Calu3 (cell line): ENCODE measurements around the gene PELI3. TPM values are rescaled to one million over a fixed set of nuclear protein-coding genes. Genes with fewer than 3 reads are reported as not detected.

ENCODE experiments used
- BruUV-seq: library from RNA; stranded (reverse); fragments of 400-500 nt; replicated peaks from 2 replicates; lab custom pipeline; 2021; lab: Mats Ljungman, UMichigan
- CTCF ChIA-PET: fragments of 300-600 bp; sonication (Branson Sonifier 250); formaldehyde crosslinking; loops from one replicate; lab custom pipeline; 2022; ENCODE audit warnings: antibody characterized with exemption; lab: Charles Lee
- DNase-seq: peaks from one replicate; pipeline ENCODE4 v3.0.0; 2022
- H3K27ac Mint-ChIP-seq: one replicate; pipeline ENCODE4 v1.8.0; 2022; ENCODE audit warnings: mixed read lengths; ENCODE audit not compliant: unreplicated experiment
- H3K27me3 Mint-ChIP-seq: one replicate; pipeline ENCODE4 v1.8.0; 2022; ENCODE audit warnings: mixed read lengths; ENCODE audit not compliant: unreplicated experiment
- H3K36me3 Mint-ChIP-seq: one replicate; pipeline ENCODE4 v1.8.0; 2022; ENCODE audit warnings: mild to moderate bottlenecking, moderate library complexity, mixed read lengths; ENCODE audit not compliant: insufficient read depth, unreplicated experiment
- H3K4me1 Mint-ChIP-seq: one replicate; pipeline ENCODE4 v1.8.0; 2022; ENCODE audit warnings: mild to moderate bottlenecking, low read depth, mixed read lengths; ENCODE audit not compliant: unreplicated experiment
- H3K4me3 Mint-ChIP-seq: one replicate; pipeline ENCODE4 v1.8.0; 2022; ENCODE audit warnings: mild to moderate bottlenecking, low read depth, moderate library complexity, mixed read lengths; ENCODE audit not compliant: unreplicated experiment
- H3K9me3 Mint-ChIP-seq: one replicate; pipeline ENCODE4 v1.8.0; 2022; ENCODE audit warnings: low read depth, mixed read lengths; ENCODE audit not compliant: unreplicated experiment
- CTCF ChIP-seq: fragments of 200-600 bp; IDR thresholded peaks from one replicate; pipeline ENCODE4 v1.8.0; 2022; ENCODE audit warnings: antibody characterized with exemption; ENCODE audit not compliant: unreplicated experiment
- intact Hi-C: fragments of 100-400 bp; cut with micrococcal nuclease; formaldehyde crosslinking; loops from one replicate; pipeline ENCODE4 v1.10.0; 2022; ENCODE audit not compliant: unreplicated experiment
- total RNA-seq: library from RNA; stranded (reverse); gene quantifications from 2 replicates; pipeline ENCODE4 v1.2.3, GENCODE V29; 2022

PELI3 gene
- total RNA-seq, 1 experiment from 2014 or later, result 7.6 TPM

- peak; percentile 32 for TF ChIP-seq CTCF
- H3K27me3 Mint-ChIP-seq, result no peaks in the 10 kb centered on the region
- no peaks in the 10 kb centered on the region for H3K9me3 Mint-ChIP-seq
- CTCF ChIA-PET, result interaction anchor here (0.6 to 1.4 kb wide), 4 partner anchors 61 to 1159 kb away, joined by 3 to 5 read pairs (median 4); partner anchors contain the start of gene ACY3
- H3K27ac Mint-ChIP-seq, result no peak overlapping the region
- no TSS peak for BruUV-seq
- intact Hi-C loops, result no loop called here
- H3K36me3 Mint-ChIP-seq, result peaks cover 19% of the 10 kb centered on the region
- DNase-seq, result no peak
- no peaks in the 10 kb centered on the region for H3K4me1 Mint-ChIP-seq
- H3K4me3 Mint-ChIP-seq, result no peak overlapping the region
Measured at GRCh38 chr11:66491315-66491935, 24.7 kb downstream of the PELI3 start.

- no peak overlapping the region for H3K4me3 Mint-ChIP-seq
- CTCF ChIA-PET, result interaction anchor here (0.6 to 1.4 kb wide), 4 partner anchors 12 to 1158 kb away, joined by 3 to 5 read pairs (median 4); partner anchors contain the start of genes ACY3 and DPP3
- TF ChIP-seq CTCF, result no peak
- no peak for DNase-seq
- peaks cover 25% of the 10 kb centered on the region for H3K36me3 Mint-ChIP-seq
- BruUV-seq, result no TSS peak
- intact Hi-C loops, result no loop called here
- no peaks in the 10 kb centered on the region for H3K9me3 Mint-ChIP-seq
- H3K27me3 Mint-ChIP-seq, result no peaks in the 10 kb centered on the region
- H3K27ac Mint-ChIP-seq, result no peak overlapping the region
- no peaks in the 10 kb centered on the region for H3K4me1 Mint-ChIP-seq
Measured at GRCh38 chr11:66492161-66492865, 25.6 kb downstream of the PELI3 start.

DNA sequence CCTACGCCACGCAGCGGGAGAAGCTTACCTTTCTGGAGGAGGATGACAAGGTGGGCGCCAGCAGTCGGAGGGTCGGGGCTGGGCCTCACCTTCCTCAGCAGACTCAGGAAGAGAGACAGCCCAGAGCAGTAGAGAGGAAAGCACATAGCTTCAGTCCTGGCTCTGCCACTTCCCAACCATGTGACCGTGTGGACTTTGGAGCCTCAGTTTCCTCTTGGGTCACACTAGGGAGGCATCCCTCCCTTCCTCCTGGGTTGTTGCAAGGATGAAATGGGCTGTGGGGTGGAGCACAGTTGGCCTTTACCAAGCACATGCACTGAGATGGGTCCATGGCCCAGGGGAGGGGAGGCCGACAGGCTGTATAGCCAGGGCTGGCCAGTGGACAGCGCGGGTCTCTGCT is 26.4 kb downstream of the PELI3 start:
- no peaks in the 10 kb centered on the region for H3K4me1 Mint-ChIP-seq
- intact Hi-C loops, result no loop called here
- DNase-seq, result no peak
- H3K27ac Mint-ChIP-seq, result no peak overlapping the region
- CTCF ChIA-PET, result interaction anchor here (1.3 kb wide), 1 partner anchor 13 kb away, joined by 3 read pairs; the partner anchor contains the start of gene DPP3
- H3K36me3 Mint-ChIP-seq, result peaks cover 25% of the 10 kb centered on the region
- no TSS peak for BruUV-seq
- no peaks in the 10 kb centered on the region for H3K9me3 Mint-ChIP-seq
- no peaks in the 10 kb centered on the region for H3K27me3 Mint-ChIP-seq
- no peak for TF ChIP-seq CTCF
- H3K4me3 Mint-ChIP-seq, result no peak overlapping the region

DNA sequence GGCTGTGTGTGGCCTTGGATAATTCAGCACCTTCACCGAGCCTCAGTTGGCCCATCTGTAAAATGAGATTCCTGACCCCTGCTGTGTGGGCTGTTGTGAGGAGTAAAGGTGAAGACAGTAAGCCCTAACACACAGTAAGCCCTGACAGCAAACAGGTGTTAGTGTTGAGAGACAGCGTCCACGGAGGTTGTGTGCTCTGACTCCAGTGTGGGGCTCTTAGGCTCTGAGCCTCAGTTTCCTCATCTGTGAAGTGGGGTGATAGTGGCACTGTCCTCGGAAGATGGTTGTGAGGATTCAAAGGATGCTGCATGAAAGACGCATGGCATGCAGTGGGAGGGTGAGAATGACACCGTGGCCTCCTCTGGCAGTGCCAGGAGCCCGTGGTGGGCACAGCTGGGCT is 27.8 kb downstream of the PELI3 start:
- no peak for DNase-seq
- no peak for TF ChIP-seq CTCF
- Mint-ChIP-seq H3K4me3 (no peak overlapping the region), H3K36me3 (peaks cover 33% of the 10 kb centered on the region), H3K27ac (no peak overlapping the region), H3K27me3 (no peaks in the 10 kb centered on the region), H3K4me1 (no peaks in the 10 kb centered on the region), H3K9me3 (no peaks in the 10 kb centered on the region)
- CTCF ChIA-PET, result interaction anchor here (0.6 kb wide), 2 partner anchors 22 to 704 kb away, joined by 3 read pairs; no protein-coding TSS in a partner anchor
- intact Hi-C loops, result no loop called here
- no TSS peak for BruUV-seq
